GM19193 (cell line): ENCODE measurements around the gene TCEA3.

Experiments
- POLR2A ChIP-seq: IDR thresholded peaks from 4 replicates; pipeline ENCODE4 v1.6.1; 2011; ENCODE audit not compliant: insufficient read depth, insufficient read length; ENCODE audit errors: extremely low read depth

TCEA3 gene

DNA sequence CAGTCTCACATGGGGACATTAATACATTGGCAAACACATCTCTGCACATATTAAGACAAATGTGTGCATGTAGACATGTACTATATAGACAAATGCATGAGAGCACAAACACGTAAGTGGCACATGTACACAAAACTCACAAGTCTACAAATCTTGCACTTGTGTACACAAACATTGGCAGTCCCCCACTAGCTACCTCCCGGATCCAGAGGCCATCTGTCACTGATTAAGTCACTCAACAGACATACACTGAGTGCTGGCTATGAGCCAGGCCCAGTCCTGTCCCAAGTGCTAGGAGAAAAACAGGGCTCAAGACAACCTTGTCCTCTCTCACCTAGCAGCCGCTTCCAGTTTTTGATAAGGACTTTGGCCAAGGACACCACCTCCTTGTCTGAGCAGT lies 7.0 kb downstream of the TCEA3 start:
- no peak for TF ChIP-seq POLR2A

GRCh38 chr1:23416964-23417363 lies 7.6 kb downstream of the TCEA3 start:
- no peak for TF ChIP-seq POLR2A

DNA sequence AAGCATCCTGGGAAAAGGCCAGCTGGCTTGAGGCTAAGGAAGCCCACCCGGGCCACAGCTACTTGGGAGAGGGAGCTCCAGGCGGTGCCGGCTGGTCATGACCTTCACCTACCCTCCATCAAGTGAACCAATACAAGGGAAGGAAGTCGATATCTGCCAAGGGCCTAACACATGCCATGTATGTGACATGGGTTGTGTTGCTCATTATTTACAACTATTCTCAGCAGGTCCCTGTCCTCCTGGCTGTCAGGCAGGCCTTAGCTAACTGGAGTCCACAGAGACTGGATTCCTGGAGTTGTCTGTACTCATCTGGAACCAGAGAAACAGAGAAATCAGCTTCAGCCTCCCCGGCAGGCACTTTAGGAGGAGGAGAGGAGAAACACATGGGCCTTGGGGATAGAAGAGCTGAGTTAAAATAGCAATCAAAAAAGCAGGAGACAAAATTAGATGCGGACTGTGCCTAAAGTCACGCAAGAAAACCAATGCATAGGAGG lies 15.7 kb downstream of the TCEA3 start:
- TF ChIP-seq POLR2A = no peak

DNA sequence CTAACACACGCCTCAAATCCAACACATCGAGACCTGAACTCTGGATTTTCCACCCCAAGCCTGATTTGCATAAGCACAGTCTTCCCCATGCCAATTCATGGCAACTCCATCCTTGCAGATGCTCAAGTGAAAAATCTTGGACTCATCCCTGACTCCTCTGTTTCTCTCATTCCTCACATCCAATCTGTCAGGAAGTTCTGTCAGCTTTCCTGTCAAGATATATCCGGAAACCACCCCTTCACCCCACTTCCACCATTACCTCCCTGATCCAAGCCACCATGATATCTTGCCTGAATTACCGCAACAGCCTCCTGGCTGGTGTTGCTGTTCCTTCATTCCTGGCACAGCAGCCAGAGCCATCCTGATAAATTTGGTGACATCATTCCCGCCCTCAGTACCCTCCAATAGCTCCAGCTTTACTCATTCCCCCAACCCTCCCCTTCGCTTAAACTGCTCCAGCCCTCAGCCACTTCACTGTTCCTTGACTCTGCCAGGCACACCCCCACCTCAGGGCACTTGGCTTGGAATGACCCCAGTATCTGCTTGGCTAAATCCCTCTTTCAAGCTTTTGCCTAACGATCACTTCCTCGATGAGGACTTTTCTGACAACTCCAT lies 17.4 kb downstream of the TCEA3 start:
- no peak for TF ChIP-seq POLR2A

DNA sequence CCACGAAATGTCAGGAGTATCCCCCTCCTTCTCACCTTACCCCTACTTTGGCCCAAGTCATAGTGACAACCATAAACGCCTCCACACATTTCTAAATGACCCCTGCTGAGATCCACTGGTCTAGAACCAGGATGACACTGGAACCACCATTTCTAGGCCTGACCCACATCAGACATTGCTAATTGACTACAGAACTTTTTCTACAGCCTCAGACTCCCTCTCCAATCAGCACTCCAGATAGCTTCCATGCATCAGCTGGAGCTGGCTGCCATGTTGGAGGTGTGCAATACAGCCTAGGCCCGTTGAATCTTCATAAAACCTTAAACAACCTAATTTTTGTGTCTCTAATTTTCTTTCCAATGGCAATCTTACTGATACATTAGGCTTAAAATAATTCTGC lies 18.6 kb downstream of the TCEA3 start:
- TF ChIP-seq POLR2A = no peak

DNA sequence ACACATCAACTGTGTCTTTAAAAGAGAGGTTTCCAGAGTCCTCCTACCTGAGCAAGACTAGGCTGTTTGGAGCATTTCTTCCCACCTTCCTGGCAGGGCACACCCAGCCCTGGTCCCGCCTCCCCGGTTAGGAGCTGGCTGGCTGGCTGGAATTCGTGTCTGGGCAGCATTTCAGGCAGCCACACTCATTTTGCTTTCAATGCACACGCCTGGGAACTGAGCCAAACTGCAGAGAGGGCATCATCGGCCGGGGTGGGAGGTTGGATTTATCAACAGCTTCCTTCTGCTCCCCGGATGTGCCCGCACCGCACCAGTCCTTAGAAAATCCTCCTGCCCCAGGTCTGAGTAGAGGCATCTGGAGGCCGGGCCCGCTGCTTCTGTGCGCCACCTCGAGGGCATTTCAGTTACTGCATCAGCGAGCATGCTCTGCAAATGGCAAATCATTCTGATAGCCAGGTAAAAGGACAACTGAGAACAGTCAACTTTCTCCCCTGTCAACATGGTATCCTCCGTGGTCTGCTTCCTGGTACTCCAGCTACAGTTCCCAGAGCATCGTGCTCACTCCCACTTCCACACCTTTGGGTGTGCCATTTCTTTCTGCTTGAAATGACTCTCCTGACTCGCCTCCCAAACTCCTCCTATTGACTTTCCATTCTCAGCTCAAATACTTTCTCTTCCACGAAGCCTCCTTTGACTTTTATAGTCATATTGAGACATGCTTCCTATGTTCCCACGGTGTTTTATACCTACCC lies 20.6 kb downstream of the TCEA3 start:
- no peak for TF ChIP-seq POLR2A

DNA sequence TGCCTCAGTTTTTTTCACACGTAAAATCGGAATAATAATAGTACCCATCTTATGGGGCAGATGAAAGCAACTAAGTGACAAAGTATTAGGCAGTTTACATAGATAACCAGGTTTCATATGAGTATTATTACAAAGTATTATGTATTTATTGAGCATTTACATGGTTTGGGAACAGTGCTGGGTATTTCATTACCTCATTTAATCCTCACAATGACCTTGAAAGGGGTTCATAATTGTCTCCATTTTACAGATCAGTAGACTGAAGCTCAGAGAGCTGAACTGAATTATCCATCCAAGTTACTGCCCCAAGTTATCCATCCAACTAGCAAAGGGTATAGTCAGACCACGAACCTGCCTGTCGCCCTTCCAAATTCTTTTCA lies 21.2 kb downstream of the TCEA3 start:
- no peak for TF ChIP-seq POLR2A

DNA sequence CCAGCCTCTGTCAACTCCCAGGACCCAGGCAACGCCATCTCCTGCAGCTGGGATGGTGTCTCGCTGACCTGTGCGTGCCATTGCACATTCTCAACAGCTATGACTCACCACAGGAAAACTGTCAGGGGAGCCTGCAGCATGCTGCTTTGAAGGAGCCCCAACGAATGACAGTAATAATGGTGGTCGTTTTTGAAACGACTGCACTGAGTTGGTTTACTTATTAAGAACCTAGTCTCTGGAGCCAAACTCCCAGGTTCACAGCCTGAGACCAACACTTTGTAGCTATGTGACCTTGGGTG lies 21.6 kb downstream of the TCEA3 start:
- TF ChIP-seq POLR2A = no peak

- TF ChIP-seq POLR2A = no peak
These were observed 22.1 kb downstream of the TCEA3 start for GRCh38 chr1:23402286-23403037.

DNA sequence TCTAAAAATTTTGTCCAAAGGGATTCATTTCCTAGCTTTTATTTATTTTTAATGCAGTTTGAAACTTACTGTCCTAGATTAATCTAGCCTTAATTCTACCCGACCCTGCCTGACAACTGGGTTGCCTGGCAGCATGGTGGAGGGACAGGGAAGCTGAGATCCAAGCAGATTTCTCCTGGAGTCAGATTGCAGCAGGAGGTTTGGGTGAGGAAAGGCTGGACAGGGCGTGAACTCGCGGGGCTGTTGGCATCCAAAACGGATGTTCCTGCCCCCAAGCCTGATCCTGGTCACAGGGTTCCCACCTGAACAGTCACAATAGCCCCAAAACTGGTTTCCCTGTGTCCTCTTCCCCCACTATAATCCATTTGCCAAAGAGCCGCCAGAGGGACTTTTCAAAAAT lies 23.2 kb downstream of the TCEA3 start:
- no peak for TF ChIP-seq POLR2A

DNA sequence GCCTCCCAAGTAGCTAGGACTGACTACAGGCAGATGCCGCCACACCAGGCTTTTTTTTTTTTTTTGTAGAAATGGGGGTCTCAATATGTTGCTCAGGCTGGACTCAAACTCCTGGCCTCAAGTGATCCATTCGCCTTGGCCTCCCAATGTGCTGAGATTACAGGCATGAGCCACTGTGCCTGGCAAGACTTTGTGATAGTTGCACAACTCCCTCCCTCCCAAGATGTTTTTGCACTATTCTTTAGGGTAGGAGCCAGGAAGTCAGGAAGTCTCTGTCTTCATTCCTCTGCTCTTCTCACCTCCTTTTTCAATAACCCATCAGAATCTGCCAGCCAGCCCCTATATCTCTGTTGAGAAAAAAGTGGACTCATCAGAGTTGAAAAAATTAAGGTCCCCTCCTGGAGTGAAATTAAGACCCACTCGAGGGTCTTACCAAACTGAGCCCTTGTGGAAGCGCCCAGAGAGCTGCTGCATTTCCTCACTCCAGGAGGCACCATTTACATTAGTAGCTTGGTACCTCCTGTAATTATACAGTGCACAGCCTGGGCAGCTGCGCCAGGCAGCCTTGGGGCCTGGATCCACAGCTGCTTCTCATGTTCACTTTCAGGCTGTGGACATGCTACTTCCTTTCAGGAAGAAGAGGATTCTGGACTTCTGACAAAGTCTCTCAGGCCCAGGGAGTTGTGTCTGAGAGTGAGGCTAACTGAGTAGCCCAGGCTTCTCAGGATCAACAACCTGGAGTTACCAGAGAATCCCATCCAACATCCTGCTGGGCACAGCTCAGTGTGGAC lies 24.0 kb downstream of the TCEA3 start:
- TF ChIP-seq POLR2A = no peak

DNA sequence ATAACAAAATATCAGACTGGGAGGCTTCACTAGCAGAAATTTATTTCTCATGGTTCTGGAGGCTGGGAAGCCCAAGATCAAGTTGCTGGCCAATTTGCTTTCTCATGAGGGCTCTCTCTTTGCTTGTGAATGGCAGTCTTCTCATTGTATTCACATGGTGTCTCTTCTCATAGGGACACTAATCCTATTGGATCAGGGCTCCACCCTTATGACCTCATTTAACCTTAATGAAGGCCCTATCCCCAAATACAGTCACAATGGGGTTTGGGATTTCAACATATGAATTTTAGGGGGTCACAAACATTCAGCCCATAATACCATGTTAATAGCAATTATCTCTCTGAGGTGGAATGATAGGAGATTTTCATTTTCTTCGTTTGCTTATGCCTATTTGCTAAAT lies 25.3 kb downstream of the TCEA3 start:
- no peak for TF ChIP-seq POLR2A

DNA sequence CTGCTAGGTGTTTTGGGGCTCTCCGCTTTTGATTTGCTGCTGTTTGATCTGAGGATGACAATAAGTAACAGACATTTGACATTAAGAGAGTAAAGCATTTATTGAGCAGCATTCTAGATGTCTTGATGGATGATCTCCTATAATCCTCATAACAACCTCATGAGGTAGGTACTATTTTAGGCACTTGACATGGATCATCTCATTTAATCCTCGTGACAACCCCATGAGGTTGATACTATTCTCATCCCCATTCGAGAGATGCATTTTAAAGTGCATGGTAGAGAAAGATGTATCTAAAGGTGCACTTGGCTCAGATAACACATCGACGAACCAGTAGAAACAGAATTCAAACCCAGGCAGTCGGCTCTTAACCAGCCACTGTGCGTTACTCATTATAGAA lies 26.6 kb downstream of the TCEA3 start:
- TF ChIP-seq POLR2A = no peak

GRCh38 chr1:23396380-23396779 lies 28.2 kb downstream of the TCEA3 start:
- TF ChIP-seq POLR2A = no peak

- TF ChIP-seq POLR2A = no peak
These were observed 28.7 kb downstream of the TCEA3 start for GRCh38 chr1:23395849-23396248.
